ENCODE results near the gene ELK4.

ELK4 gene

GRCh38 chr1:205565799-205566198, 66.0 kb downstream of the ELK4 start:
- DNase-seq (ENCODE audit: extremely low spot score): no peak
- POLR2A ChIA-PET: no interaction called here
- CTCF ChIA-PET: interaction anchor here (1.0 kb wide), 1 partner anchor 17 kb away, joined by 3 read pairs; no protein-coding TSS in a partner anchor
- TF ChIP-seq L3MBTL2 (conservative IDR thresholded peaks at IDR 0.05): no peak
- no peak for TF ChIP-seq HDGF (IDR thresholded peaks at IDR 0.05; ENCODE audit: borderline replicate concordance)
- no peak for TF ChIP-seq ZNF384 (IDR thresholded peaks at IDR 0.05)
- TF ChIP-seq NFRKB (IDR thresholded peaks at IDR 0.05): no peak
- TF ChIP-seq FOXM1 (IDR thresholded peaks at IDR 0.05; ENCODE audit: borderline replicate concordance): no peak
- no peak for TF ChIP-seq SP1 (IDR thresholded peaks at IDR 0.05)
- no peak for TF ChIP-seq SUZ12 (IDR thresholded peaks at IDR 0.05)
- no peak for TF ChIP-seq ARNT (IDR thresholded peaks at IDR 0.05)
- TF ChIP-seq ELF4 (IDR thresholded peaks at IDR 0.05): no peak
- no peak for TF ChIP-seq BHLHE40 (IDR thresholded peaks at IDR 0.05; ENCODE audit: borderline replicate concordance)
- TF ChIP-seq LEF1 (IDR thresholded peaks at IDR 0.05; ENCODE audit: borderline replicate concordance): no peak
- TF ChIP-seq PKNOX1 (IDR thresholded peaks at IDR 0.05): no peak
- TF ChIP-seq FOXK2 (IDR thresholded peaks at IDR 0.05): no peak
- no peak for TF ChIP-seq FOXA1 (IDR thresholded peaks at IDR 0.05)

GRCh38 chr1:205563927-205564441, 67.8 kb downstream of the ELK4 start:
- no peak for DNase-seq (ENCODE audit: extremely low spot score)
- CTCF ChIA-PET: no interaction called here
- POLR2A ChIA-PET: no interaction called here
- TF ChIP-seq HDGF (IDR thresholded peaks at IDR 0.05; ENCODE audit: borderline replicate concordance): no peak

- CTCF ChIA-PET: interaction anchor here (0.8 kb wide), 1 partner anchor 96 kb away, joined by 5 read pairs; no protein-coding TSS in a partner anchor
- no peak for TF ChIP-seq SUZ12 (IDR thresholded peaks at IDR 0.05)
- TF ChIP-seq ELF4 (IDR thresholded peaks at IDR 0.05): no peak
- TF ChIP-seq FOXM1 (IDR thresholded peaks at IDR 0.05; ENCODE audit: borderline replicate concordance): no peak
- TF ChIP-seq L3MBTL2 (conservative IDR thresholded peaks at IDR 0.05): no peak
- no peak for TF ChIP-seq LEF1 (IDR thresholded peaks at IDR 0.05; ENCODE audit: borderline replicate concordance)
- TF ChIP-seq NFRKB (IDR thresholded peaks at IDR 0.05): no peak
- no peak for TF ChIP-seq FOXK2 (IDR thresholded peaks at IDR 0.05)
- TF ChIP-seq TARDBP (IDR thresholded peaks at IDR 0.05): no peak
- TF ChIP-seq PKNOX1 (IDR thresholded peaks at IDR 0.05): no peak
- no peak for TF ChIP-seq BHLHE40 (IDR thresholded peaks at IDR 0.05; ENCODE audit: borderline replicate concordance)
- TF ChIP-seq ARNT (IDR thresholded peaks at IDR 0.05): no peak
- no peak for TF ChIP-seq SP1 (IDR thresholded peaks at IDR 0.05)
- no peak for DNase-seq (ENCODE audit: extremely low spot score)
- POLR2A ChIA-PET: no interaction called here
Observed at GRCh38 chr1:205561501-205562203, 70.2 kb downstream of the ELK4 start.

All from HEK293T (cell line).